A673 (cell line): ENCODE results near the gene CEP41. TPM values are rescaled to one million over a fixed set of nuclear protein-coding genes. Genes with fewer than 3 reads are reported as not detected.

Experiments
- BruUV-seq: library from RNA; stranded (reverse); fragments of 400-500 nt; replicated peaks from 2 replicates; lab custom pipeline; 2021; lab: Mats Ljungman, UMichigan
- CTCF ChIA-PET: fragments of 300-600 bp; sonication (Branson Sonifier 250); formaldehyde crosslinking; loops from one replicate; lab custom pipeline; 2022; ENCODE audit warnings: antibody characterized with exemption; lab: Charles Lee
- POLR2A ChIA-PET: fragments of 300-600 bp; sonication (Branson Sonifier 250); formaldehyde crosslinking; loops from one replicate; lab custom pipeline; 2022; ENCODE audit warnings: antibody characterized with exemption; ENCODE audit not compliant: low non-redundant PET; lab: Charles Lee
- DNase-seq: peaks from one replicate; pipeline ENCODE4 v3.0.0-alpha.2; 2015; ENCODE audit warnings: low spot score
- H3K27ac ChIP-seq: fragments of 200-600 bp; sonication (generic); 2 replicates; pipeline ENCODE4 v1.5.1; 2016; ENCODE audit warnings: mixed run types, low read depth, mild to moderate bottlenecking, mixed read lengths, antibody characterized with exemption, low read length; ENCODE audit not compliant: poor library complexity, severe bottlenecking
- H3K27me3 ChIP-seq: fragments of 200-600 bp; sonication (generic); replicated peaks from 2 replicates; pipeline ENCODE4 v1.6.1; 2017; ENCODE audit warnings: mixed run types, low read depth, mild to moderate bottlenecking, mixed read lengths, antibody characterized with exemption, low read length; ENCODE audit not compliant: insufficient read depth, poor library complexity
- H3K36me3 ChIP-seq: fragments of 200-600 bp; sonication (generic); 2 replicates; pipeline ENCODE4 v1.6.1; 2016; ENCODE audit warnings: mixed run types, mild to moderate bottlenecking, mixed read lengths, antibody characterized with exemption, low read length; ENCODE audit not compliant: insufficient read depth, poor library complexity, severe bottlenecking
- H3K4me1 ChIP-seq: fragments of 200-600 bp; sonication (generic); 2 replicates; pipeline ENCODE4 v1.6.1; 2017; ENCODE audit warnings: mixed run types, mild to moderate bottlenecking, mixed read lengths, antibody characterized with exemption, low read length; ENCODE audit not compliant: insufficient read depth, poor library complexity, severe bottlenecking
- H3K4me3 ChIP-seq: fragments of 200-600 bp; sonication (generic); 2 replicates; pipeline ENCODE4 v1.5.1; 2016; ENCODE audit warnings: low read depth, mixed run types, mild to moderate bottlenecking, mixed read lengths, low read length; ENCODE audit not compliant: poor library complexity, severe bottlenecking
- H3K9me3 ChIP-seq: fragments of 200-600 bp; sonication (generic); 2 replicates; pipeline ENCODE4 v1.6.1; 2016; ENCODE audit warnings: mixed run types, low read depth, mild to moderate bottlenecking, mixed read lengths, antibody characterized with exemption, low read length; ENCODE audit not compliant: poor library complexity, severe bottlenecking
- EZH2 ChIP-seq: fragments of 200-600 bp; sonication (generic); IDR thresholded peaks from 2 replicates; pipeline ENCODE4 v1.6.1; 2017; ENCODE audit warnings: borderline replicate concordance, low read depth, mild to moderate bottlenecking, mixed read lengths, antibody characterized with exemption, low read length; ENCODE audit not compliant: poor library complexity, severe bottlenecking
- intact Hi-C: fragments of 100-400 bp; cut with micrococcal nuclease; formaldehyde crosslinking; loops from one replicate; pipeline ENCODE4 v1.10.0; 2022; ENCODE audit not compliant: unreplicated experiment
- total RNA-seq: library from RNA; stranded (reverse); gene quantifications from 2 replicates; pipeline ENCODE4 v1.2.3, GENCODE V29; 2021
- TF ChIP-seq, protein P1 (sequence below): fragments of 300-800, 200-600 bp; sonication (generic); conservative IDR thresholded peaks from 2 replicates; pipeline ENCODE4 v1.5.1; 2017; ENCODE audit warnings: low read depth, mild to moderate bottlenecking, antibody characterized with exemption, low read length, moderate library complexity, mixed read lengths

Gene CEP41
- total RNA-seq, 1 experiment from 2014 or later = 25.7 TPM

DNA sequence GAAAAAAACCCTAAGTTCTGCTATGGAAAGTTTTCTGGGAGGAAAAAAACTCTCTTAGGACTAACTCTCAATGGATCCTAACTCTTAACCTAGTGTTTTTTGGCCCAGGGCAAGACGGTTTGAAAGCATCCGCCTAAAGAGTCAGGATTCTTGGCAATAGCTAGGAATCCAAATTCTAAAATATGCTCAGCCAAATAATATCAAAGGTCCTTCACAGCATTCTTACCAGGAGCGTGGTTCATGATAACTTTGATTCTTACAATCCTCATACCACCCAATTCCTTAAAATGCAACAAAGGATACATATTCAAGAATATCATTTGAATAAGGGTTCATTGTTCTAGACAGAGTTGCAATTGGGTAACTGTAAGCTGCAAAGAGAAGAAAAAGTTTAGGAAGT, 39.2 kb downstream of the CEP41 start:
- H3K9me3 ChIP-seq = no peaks in the 10 kb centered on the region
- no peak for DNase-seq
- H3K36me3 ChIP-seq = peaks cover 3% of the 10 kb centered on the region
- no TSS peak for BruUV-seq
- H3K27me3 ChIP-seq = no peaks in the 10 kb centered on the region
- TF ChIP-seq, protein P1, sequence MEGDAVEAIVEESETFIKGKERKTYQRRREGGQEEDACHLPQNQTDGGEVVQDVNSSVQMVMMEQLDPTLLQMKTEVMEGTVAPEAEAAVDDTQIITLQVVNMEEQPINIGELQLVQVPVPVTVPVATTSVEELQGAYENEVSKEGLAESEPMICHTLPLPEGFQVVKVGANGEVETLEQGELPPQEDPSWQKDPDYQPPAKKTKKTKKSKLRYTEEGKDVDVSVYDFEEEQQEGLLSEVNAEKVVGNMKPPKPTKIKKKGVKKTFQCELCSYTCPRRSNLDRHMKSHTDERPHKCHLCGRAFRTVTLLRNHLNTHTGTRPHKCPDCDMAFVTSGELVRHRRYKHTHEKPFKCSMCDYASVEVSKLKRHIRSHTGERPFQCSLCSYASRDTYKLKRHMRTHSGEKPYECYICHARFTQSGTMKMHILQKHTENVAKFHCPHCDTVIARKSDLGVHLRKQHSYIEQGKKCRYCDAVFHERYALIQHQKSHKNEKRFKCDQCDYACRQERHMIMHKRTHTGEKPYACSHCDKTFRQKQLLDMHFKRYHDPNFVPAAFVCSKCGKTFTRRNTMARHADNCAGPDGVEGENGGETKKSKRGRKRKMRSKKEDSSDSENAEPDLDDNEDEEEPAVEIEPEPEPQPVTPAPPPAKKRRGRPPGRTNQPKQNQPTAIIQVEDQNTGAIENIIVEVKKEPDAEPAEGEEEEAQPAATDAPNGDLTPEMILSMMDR = no peak
- no peak for TF ChIP-seq EZH2
- intact Hi-C loops = no loop called here
- H3K4me1 ChIP-seq = peaks cover 16% of the 10 kb centered on the region
- H3K4me3 ChIP-seq = no peak overlapping the region
- H3K27ac ChIP-seq = no peak overlapping the region
- POLR2A ChIA-PET = no interaction called here
- CTCF ChIA-PET = no interaction called here

DNA sequence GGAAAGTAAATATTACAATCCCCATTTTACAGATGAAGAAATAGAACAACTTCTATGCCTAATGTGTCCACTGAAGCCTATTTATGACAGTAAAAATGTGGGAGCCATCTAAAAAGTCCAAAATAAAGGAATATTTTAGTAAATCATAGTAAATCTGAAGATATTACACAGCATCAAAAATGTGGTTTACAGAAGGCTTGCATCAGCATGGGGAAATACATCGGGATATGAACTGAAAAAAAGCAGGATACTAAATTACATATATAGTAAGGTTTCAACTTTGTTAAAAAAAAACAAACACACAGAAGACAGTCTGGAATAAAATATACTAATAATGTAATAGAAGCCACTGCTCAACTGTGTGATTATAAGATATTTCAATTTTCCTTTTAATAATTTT, 39.7 kb downstream of the CEP41 start:
- ChIA-PET POLR2A (no interaction called here), CTCF (no interaction called here)
- no peak for DNase-seq
- Histone ChIP-seq H3K9me3 (no peaks in the 10 kb centered on the region), H3K4me1 (peaks cover 21% of the 10 kb centered on the region), H3K4me3 (no peak overlapping the region), H3K36me3 (peaks cover 3% of the 10 kb centered on the region), H3K27me3 (no peaks in the 10 kb centered on the region), H3K27ac (no peak overlapping the region)
- no peak for TF ChIP-seq EZH2
- TF ChIP-seq, protein P1 = no peak
- no TSS peak for BruUV-seq
- intact Hi-C loops = no loop called here

DNA sequence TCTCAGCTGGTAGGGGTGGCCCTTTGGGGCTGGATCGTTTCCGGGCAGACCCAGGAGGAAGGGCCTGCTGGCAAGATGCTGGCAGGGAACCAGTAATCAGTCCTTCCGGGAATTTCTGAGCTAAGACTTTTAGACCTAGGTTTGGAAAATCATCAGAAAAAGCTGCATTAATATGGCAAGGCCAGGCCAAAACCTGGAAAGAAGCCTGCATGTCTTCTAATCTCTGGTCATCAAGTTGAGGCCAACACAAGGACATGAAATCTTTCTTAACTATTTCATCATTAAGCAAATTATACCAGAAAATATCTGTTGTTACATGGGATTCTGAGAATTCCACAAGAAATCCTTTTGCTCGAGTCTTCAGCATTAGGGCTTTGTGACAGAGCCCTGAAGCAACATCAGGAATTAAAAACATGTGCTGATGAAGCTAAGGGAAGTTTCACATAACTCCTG, 40.7 kb downstream of the CEP41 start:
- ChIA-PET CTCF (no interaction called here), POLR2A (no interaction called here)
- Histone ChIP-seq H3K4me1 (peaks cover 24% of the 10 kb centered on the region), H3K27ac (no peak overlapping the region), H3K9me3 (no peaks in the 10 kb centered on the region), H3K27me3 (no peaks in the 10 kb centered on the region), H3K36me3 (peaks cover 3% of the 10 kb centered on the region), H3K4me3 (no peak overlapping the region)
- BruUV-seq = no TSS peak
- TF ChIP-seq, protein P1 = no peak
- TF ChIP-seq EZH2 = no peak
- no peak for DNase-seq
- intact Hi-C loops = no loop called here
